Measurements from ENCODE around the gene SNRNP25.

The SNRNP25 gene

GRCh38 chr16:60166-60565 lies 6.5 kb downstream of the SNRNP25 start:
- Histone ChIP-seq H3K9me3 (ENCODE audit: control insufficient read depth, insufficient read depth, low read depth, low read length) (no peaks in the 10 kb centered on the region), H3K27ac (ENCODE audit: extremely low read depth, low read depth, low read length) (no peak overlapping the region), H3K36me3 (ENCODE audit: control insufficient read depth in 2 of 2, insufficient read depth in 1 of 2, low read length in 2 of 2) (peaks cover 0 to 87% of the 10 kb centered on the region in 2 experiments; a peak in 1 of 3 replicates), H3K4me3 (ENCODE audit: low read depth, low read length) (no peak overlapping the region), H3K4me1 (ENCODE audit: control insufficient read depth, insufficient read depth, low read length) (no peaks in the 10 kb centered on the region)
- no peak for TF ChIP-seq ZNF660 (tag by site-specific recombination; IDR thresholded peaks at IDR 0.05)
- TF ChIP-seq ZNF394 (tag by site-specific recombination; IDR thresholded peaks at IDR 0.05; ENCODE audit: borderline replicate concordance) = no peak
- no peak for TF ChIP-seq ZFP41 (tag by site-specific recombination; IDR thresholded peaks at IDR 0.05; ENCODE audit: borderline replicate concordance)
- TF ChIP-seq ZNF580 (tag by site-specific recombination; IDR thresholded peaks at IDR 0.05) = no peak
- TF ChIP-seq ZNF354C (tag by site-specific recombination; IDR thresholded peaks at IDR 0.05; ENCODE audit: borderline replicate concordance, low read depth) = no peak
- TF ChIP-seq, protein P1, sequence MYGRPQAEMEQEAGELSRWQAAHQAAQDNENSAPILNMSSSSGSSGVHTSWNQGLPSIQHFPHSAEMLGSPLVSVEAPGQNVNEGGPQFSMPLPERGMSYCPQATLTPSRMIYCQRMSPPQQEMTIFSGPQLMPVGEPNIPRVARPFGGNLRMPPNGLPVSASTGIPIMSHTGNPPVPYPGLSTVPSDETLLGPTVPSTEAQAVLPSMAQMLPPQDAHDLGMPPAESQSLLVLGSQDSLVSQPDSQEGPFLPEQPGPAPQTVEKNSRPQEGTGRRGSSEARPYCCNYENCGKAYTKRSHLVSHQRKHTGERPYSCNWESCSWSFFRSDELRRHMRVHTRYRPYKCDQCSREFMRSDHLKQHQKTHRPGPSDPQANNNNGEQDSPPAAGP (tag by site-specific recombination; IDR thresholded peaks at IDR 0.05) = no peak
- TF ChIP-seq, protein P2, sequence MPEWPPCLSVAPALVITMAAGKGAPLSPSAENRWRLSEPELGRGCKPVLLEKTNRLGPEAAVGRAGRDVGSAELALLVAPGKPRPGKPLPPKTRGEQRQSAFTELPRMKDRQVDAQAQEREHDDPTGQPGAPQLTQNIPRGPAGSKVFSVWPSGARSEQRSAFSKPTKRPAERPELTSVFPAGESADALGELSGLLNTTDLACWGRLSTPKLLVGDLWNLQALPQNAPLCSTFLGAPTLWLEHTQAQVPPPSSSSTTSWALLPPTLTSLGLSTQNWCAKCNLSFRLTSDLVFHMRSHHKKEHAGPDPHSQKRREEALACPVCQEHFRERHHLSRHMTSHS (tag by site-specific recombination; IDR thresholded peaks at IDR 0.05) = no peak
- no peak for TF ChIP-seq ZNF623 (tag by site-specific recombination; IDR thresholded peaks at IDR 0.05)
- TF ChIP-seq ZNF341 (tag by site-specific recombination; IDR thresholded peaks at IDR 0.05; ENCODE audit: low read depth) = no peak
- TF ChIP-seq ZNF214 (tag by site-specific recombination; IDR thresholded peaks at IDR 0.05; ENCODE audit: borderline replicate concordance) = no peak
- no peak for TF ChIP-seq ZSCAN18 (tag by site-specific recombination; IDR thresholded peaks at IDR 0.05)
- POLR2A ChIA-PET = interaction anchor here (0.9 to 1.8 kb wide), 2 partner anchors 12 to 47 kb away, joined by 3 to 6 read pairs; partner anchors contain the start of gene RHBDF1
- CTCF ChIA-PET = interaction anchor here (0.6 to 1.5 kb wide), 3 partner anchors 37 to 414 kb away, joined by 3 to 8 read pairs (median 4); no protein-coding TSS in a partner anchor

DNA sequence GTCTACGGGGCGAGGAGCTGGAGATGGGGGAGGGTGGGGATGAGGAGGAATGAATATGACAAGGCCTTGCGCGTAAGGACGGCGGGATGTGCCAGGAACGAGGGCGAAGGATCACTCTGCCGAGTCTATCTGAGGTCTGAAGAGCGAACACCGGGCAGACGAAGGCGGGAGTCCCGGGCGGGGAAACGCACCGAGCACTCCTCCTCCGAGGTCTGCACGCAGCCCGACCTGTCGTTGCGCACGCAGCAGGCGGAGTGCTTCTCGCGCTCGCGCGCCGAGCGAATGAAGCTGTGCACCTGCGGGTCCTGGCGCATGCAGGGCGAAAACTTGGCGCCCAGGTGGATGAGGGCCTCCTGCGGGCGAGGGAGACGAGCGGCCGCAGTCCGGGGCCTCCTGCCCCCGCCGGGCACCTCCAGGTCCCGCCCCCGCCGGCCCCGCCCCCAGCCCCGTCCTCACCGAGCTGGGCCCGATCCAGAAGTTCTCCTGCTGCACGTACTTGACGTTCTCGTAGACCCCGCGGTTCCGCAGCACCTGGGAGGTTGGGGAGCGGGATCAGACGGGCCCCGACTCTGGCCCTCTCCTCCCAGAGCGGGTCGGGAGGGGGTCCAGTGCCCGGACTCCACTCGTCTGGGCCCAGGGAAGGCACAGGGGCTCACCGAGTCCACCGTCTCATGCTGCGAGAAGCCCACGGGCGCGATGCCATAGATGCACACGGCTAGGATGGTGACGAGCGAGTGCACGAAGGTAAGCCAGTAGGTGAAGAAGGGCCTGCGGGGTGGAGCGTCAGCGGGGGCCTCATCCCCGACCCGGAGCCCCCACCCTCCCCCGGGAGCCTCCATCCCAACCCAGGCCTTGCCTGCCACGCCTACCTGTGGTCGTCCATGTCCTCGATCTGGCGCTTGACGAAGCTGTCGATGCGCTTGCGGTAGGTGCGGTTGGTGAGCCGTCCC lies 7.6 kb downstream of the SNRNP25 start:
- CTCF ChIA-PET = interaction anchor here (0.6 to 6.3 kb wide), 4 partner anchors 35 to 413 kb away, joined by 3 to 245 read pairs (median 6); no protein-coding TSS in a partner anchor
- H3K4me3 ChIP-seq (ENCODE audit: low read depth, low read length) = no peak overlapping the region
- no peaks in the 10 kb centered on the region for H3K9me3 ChIP-seq (ENCODE audit: control insufficient read depth, insufficient read depth, low read depth, low read length)
- peaks cover 0 to 76% of the 10 kb centered on the region in 2 experiments; a peak in 1 of 3 replicates for H3K36me3 ChIP-seq (ENCODE audit: control insufficient read depth in 2 of 2, insufficient read depth in 1 of 2, low read length in 2 of 2)
- H3K27ac ChIP-seq (ENCODE audit: extremely low read depth, low read depth, low read length) = no peak overlapping the region
- POLR2A ChIA-PET = interaction anchor here (0.9 to 2.2 kb wide), 3 partner anchors 8 to 46 kb away, joined by 3 to 13 read pairs (median 6); partner anchors contain the start of genes POLR3K, RHBDF1 and SNRNP25
- no peaks in the 10 kb centered on the region for H3K4me1 ChIP-seq (ENCODE audit: control insufficient read depth, insufficient read depth, low read length)
- no peak for TF ChIP-seq TCF7L2 (IDR thresholded peaks at IDR 0.05; ENCODE audit: borderline replicate concordance, low read depth, low read length)
- TF ChIP-seq ZNF830 (tag by site-specific recombination; IDR thresholded peaks at IDR 0.05; ENCODE audit: low read depth) = no peak
- TF ChIP-seq ZNF501 (tag by site-specific recombination; IDR thresholded peaks at IDR 0.05) = no peak
- TF ChIP-seq ZNF140 (tag by site-specific recombination; IDR thresholded peaks at IDR 0.05) = no peak
- TF ChIP-seq MEIS1 (CRISPR knock-in tag; IDR thresholded peaks at IDR 0.05; ENCODE audit: borderline replicate concordance) = no peak
- no peak for TF ChIP-seq ZNF580 (tag by site-specific recombination; IDR thresholded peaks at IDR 0.05)
- TF ChIP-seq ZNF571 (tag by site-specific recombination; IDR thresholded peaks at IDR 0.05) = no peak
- no peak for TF ChIP-seq ZNF621 (tag by site-specific recombination; IDR thresholded peaks at IDR 0.05)
- TF ChIP-seq MZF1 (tag by site-specific recombination; IDR thresholded peaks at IDR 0.05; ENCODE audit: borderline replicate concordance) = no peak
- TF ChIP-seq ZNF211 (tag by site-specific recombination; IDR thresholded peaks at IDR 0.05; ENCODE audit: low read depth) = no peak
- TF ChIP-seq ZNF48 (tag by site-specific recombination; IDR thresholded peaks at IDR 0.05) = no peak
- TF ChIP-seq ZFHX2 (tag by site-specific recombination; conservative IDR thresholded peaks at IDR 0.05) = no peak
- TF ChIP-seq HOXA7 (CRISPR knock-in tag; IDR thresholded peaks at IDR 0.05; ENCODE audit: borderline replicate concordance) = no peak
- TF ChIP-seq ATF2 (tag by site-specific recombination; IDR thresholded peaks at IDR 0.05; ENCODE audit: low read depth) = no peak
- TF ChIP-seq ZNF391 (tag by site-specific recombination; IDR thresholded peaks at IDR 0.05; ENCODE audit: borderline replicate concordance, low read depth) = no peak
- TF ChIP-seq, protein P3, sequence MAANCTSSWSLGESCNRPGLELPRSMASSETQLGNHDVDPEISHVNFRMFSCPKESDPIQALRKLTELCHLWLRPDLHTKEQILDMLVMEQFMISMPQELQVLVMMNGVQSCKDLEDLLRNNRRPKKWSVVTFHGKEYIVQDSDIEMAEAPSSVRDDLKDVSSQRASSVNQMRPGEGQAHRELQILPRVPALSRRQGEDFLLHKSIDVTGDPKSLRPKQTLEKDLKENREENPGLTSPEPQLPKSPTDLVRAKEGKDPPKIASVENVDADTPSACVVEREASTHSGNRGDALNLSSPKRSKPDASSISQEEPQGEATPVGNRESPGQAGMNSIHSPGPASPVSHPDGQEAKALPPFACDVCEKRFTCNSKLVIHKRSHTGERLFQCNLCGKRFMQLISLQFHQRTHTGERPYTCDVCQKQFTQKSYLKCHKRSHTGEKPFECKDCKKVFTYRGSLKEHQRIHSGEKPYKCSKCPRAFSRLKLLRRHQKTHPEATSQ (tag by site-specific recombination; IDR thresholded peaks at IDR 0.05) = no peak
